DND-41 (cell line): Measurements from ENCODE around the gene CCDC32.
"Not testable (repeated sequence)": the region's sequence is repeated elsewhere in the genome, so short reads cannot be mapped to it uniquely, and the experiment has no call there.

Source experiments
- ATAC-seq: fragments of 200-7000 bp; cut with Tn5 transposase; 3 replicates; pipeline ENCODE4 v1.9.1; 2021; ENCODE audit warnings: low read depth; ENCODE audit not compliant: insufficient read depth
- DNase-seq: peaks from one replicate; pipeline ENCODE4 v3.0.0-alpha.2; 2020
- H2AFZ ChIP-seq: 2 replicates; pipeline ENCODE4 v1.6.0; 2012; ENCODE audit warnings: low read depth, low read length
- H3K27ac ChIP-seq: 2 replicates; pipeline ENCODE4 v1.5.1; 2012; ENCODE audit warnings: low read length, inconsistent platforms
- H3K27me3 ChIP-seq: fragments of 200-600 bp; sonication (generic); 2 replicates; pipeline ENCODE4 v1.6.0; 2012; ENCODE audit warnings: low read length, mild to moderate bottlenecking, inconsistent platforms; ENCODE audit not compliant: insufficient read depth, poor library complexity
- H3K36me3 ChIP-seq: 2 replicates; pipeline ENCODE4 v1.5.1; 2012; ENCODE audit warnings: low read length, inconsistent platforms; ENCODE audit not compliant: insufficient read depth
- H3K4me1 ChIP-seq: 2 replicates; pipeline ENCODE4 v1.5.1; 2012; ENCODE audit warnings: mild to moderate bottlenecking, low read length; ENCODE audit not compliant: insufficient read depth
- H3K4me2 ChIP-seq: 2 replicates; pipeline ENCODE4 v1.6.0; 2012; ENCODE audit warnings: mild to moderate bottlenecking, moderate library complexity, low read length, inconsistent platforms; ENCODE audit not compliant: insufficient read depth
- H3K4me3 ChIP-seq, 2 experiments: fragments of 200-600 bp in 1 of 2; shearing (Covaris generic) in 1 of 2; 2 replicates each; pipeline ENCODE4 v1.5.1; 2012 to 2016; ENCODE audit warnings: inconsistent platforms in 2 of 2, low read length in 2 of 2, mild to moderate bottlenecking in 2 of 2, low read depth in 1 of 2, moderate library complexity in 1 of 2
- H3K79me2 ChIP-seq: 2 replicates; pipeline ENCODE4 v1.6.0; 2012; ENCODE audit warnings: low read length, inconsistent platforms; ENCODE audit not compliant: insufficient read depth
- H3K9ac ChIP-seq: 2 replicates; pipeline ENCODE4 v1.6.0; 2012; ENCODE audit warnings: low read depth, mild to moderate bottlenecking, inconsistent platforms, low read length, moderate library complexity
- H3K9me3 ChIP-seq: 2 replicates; pipeline ENCODE4 v1.5.1; 2012; ENCODE audit warnings: low read length, moderate library complexity, mild to moderate bottlenecking, inconsistent platforms; ENCODE audit not compliant: insufficient read depth, severe bottlenecking
- H4K20me1 ChIP-seq: 2 replicates; pipeline ENCODE4 v1.6.0; 2012; ENCODE audit warnings: low read length; ENCODE audit not compliant: insufficient read depth
- CTCF ChIP-seq: IDR thresholded peaks from 2 replicates; pipeline ENCODE4 v1.5.1; 2012; ENCODE audit warnings: borderline replicate concordance, low read length, moderate library complexity, mild to moderate bottlenecking; ENCODE audit not compliant: poor library complexity, severe bottlenecking; ENCODE audit errors: extremely low read depth
- EZH2 ChIP-seq: IDR thresholded peaks from 3 replicates; pipeline ENCODE4 v1.6.1; 2012; ENCODE audit warnings: borderline replicate concordance, low read depth, mild to moderate bottlenecking, moderate library complexity, low read length, inconsistent platforms; ENCODE audit not compliant: severe bottlenecking

The CCDC32 gene

DNA sequence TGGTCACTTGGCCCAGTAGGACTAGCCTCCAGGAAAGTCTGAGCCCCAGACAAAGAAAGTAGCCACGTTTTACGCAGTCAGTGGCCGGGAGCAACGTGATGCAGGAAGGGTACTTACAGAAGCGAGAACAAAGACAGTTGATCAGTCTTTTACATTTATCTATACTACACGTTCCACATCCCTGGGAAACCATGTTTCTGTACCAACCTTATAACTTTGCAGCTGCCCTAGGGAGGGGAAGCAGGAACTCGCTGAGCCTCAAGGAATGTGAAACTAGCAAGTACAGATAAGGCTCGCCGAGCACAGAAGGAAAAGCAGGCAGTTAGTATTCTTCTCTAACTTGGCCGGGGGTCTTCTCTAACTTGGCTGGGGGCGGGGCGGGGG, 25.8 kb upstream of the CCDC32 start:
- H4K20me1 ChIP-seq: no peaks in the 10 kb centered on the region
- peak overlapping the region; percentile 72; the same call in 1 of the 2 replicates for H3K4me2 ChIP-seq
- H3K9me3 ChIP-seq: no peaks in the 10 kb centered on the region
- H3K36me3 ChIP-seq: no peaks in the 10 kb centered on the region; the same call in 1 of the 2 replicates
- DNase-seq (no peak), ATAC-seq (no peak)
- H3K27ac ChIP-seq: no peak overlapping the region
- H3K4me1 ChIP-seq: peaks cover 33% of the 10 kb centered on the region
- no peak for TF ChIP-seq CTCF
- peak overlapping the region in 1 of 2 experiments; percentile 59; a peak in 1 of 4 replicates for H3K4me3 ChIP-seq
- H3K9ac ChIP-seq: 0 out of 2 replicates have a peak overlapping the region, but pooled peaks have one; percentile 49
- peaks cover 15% of the 10 kb centered on the region for H3K79me2 ChIP-seq
- H2AFZ ChIP-seq: peak overlapping the region; percentile 83
- H3K27me3 ChIP-seq: no peaks in the 10 kb centered on the region

DNA sequence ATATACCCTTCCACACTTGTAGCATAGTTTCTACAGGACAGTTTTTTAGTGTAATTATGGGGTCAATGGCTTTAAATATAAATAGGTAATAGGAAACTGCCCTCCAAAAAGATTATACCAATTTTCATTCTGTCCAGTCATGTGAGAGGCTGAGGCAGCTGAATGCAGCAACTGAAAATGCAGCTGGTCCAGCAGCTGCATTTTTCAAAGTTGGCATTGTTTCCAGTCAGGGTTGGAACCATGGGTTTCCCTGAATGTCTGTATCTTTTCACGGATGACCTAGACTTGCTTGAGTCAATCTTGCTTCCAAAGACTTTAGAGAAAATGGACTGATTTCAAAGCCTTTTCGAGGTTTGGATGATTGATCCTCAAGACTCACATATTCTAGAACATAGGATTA, 19.3 kb upstream of the CCDC32 start:
- ATAC-seq (no peak), DNase-seq (no peak)
- Histone ChIP-seq H3K79me2 (no peaks in the 10 kb centered on the region), H3K27ac (no peak overlapping the region), H3K4me1 (peaks cover 2% of the 10 kb centered on the region; the same call in 1 of the 2 replicates), H3K9me3 (no peaks in the 10 kb centered on the region), H3K27me3 (no peaks in the 10 kb centered on the region), H3K9ac (no peak overlapping the region), H3K36me3 (no peaks in the 10 kb centered on the region), H3K4me3 (no peak overlapping the region), H4K20me1 (no peaks in the 10 kb centered on the region), H3K4me2 (no peak overlapping the region), H2AFZ (no peak overlapping the region)
- no peak for TF ChIP-seq EZH2

DNA sequence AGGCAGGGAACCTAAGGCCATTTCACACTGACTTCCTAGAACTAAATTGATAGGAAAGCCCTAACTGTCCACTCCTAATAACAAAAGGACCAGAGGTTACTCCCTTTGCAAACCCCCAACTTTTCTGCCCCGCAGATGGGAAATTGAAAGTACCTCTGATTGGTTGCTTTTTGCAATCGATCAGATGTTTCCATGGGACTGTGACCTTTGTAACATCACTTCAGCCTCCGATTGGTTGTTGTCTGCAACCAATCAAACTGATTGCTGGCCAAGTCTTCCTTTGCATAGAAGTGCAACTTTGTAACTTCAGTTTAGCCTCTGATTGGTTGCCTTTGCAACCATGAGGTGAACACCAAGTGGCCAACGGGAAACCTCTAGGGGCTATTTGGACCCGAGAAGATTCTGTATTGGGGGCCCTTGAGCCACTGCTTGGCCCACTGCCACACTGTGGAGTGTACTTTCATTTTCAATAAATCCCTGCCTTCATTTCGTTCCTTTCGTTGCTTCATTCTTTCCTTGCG, 17.9 kb upstream of the CCDC32 start:
- no peak overlapping the region for H3K4me2 ChIP-seq

GRCh38 chr15:40581796-40582195, 17.0 kb upstream of the CCDC32 start:
- not testable (repeated sequence) for H2AFZ ChIP-seq, H3K79me2 ChIP-seq, H3K27me3 ChIP-seq, H3K9me3 ChIP-seq, H3K4me1 ChIP-seq, ATAC-seq, H3K4me3 ChIP-seq, H3K27ac ChIP-seq, DNase-seq, H3K4me2 ChIP-seq, H4K20me1 ChIP-seq, H3K36me3 ChIP-seq, H3K9ac ChIP-seq

More for the DNA sequence above, 17.9 kb upstream of the CCDC32 start:
- H3K9ac ChIP-seq: no peak overlapping the region
- DNase-seq: no peak
- H2AFZ ChIP-seq: peak overlapping the region; percentile 19; the same call in 1 of the 2 replicates
- no peaks in the 10 kb centered on the region for H3K36me3 ChIP-seq
- H3K27ac ChIP-seq: no peak overlapping the region
- no peak for ATAC-seq
- H3K4me1 ChIP-seq: no peaks in the 10 kb centered on the region
- H3K79me2 ChIP-seq: no peaks in the 10 kb centered on the region
- no peak for TF ChIP-seq EZH2
- no peak for TF ChIP-seq CTCF
- no peaks in the 10 kb centered on the region for H4K20me1 ChIP-seq
- no peaks in the 10 kb centered on the region for H3K9me3 ChIP-seq
- H3K27me3 ChIP-seq: no peaks in the 10 kb centered on the region
- H3K4me3 ChIP-seq: no peak overlapping the region
